Ovary (tissue), 9 donors: Measurements from ENCODE around the gene CEP350. TPM values are rescaled to one million over a fixed set of nuclear protein-coding genes. Genes with fewer than 3 reads are reported as not detected.

Source experiments
- DNase-seq, 5 donors: peaks; one replicate each; pipeline ENCODE4 v3.0.0-alpha.2; 2019 to 2020
- H3K27ac ChIP-seq, 2 donors: fragments of 200-600 bp; one replicate each; pipeline versions ENCODE4 v1.5.1 to v1.8.0; 2019 to 2022
- H3K27me3 ChIP-seq: fragments of 200-600 bp; one replicate; pipeline ENCODE4 v1.8.0; 2022
- H3K36me3 ChIP-seq: fragments of 200-600 bp; sonication (generic); one replicate; pipeline ENCODE4 v1.5.1; 2019
- H3K4me1 ChIP-seq: one replicate; pipeline ENCODE4 v1.8.1; 2013; ENCODE audit warnings: mild to moderate bottlenecking, moderate library complexity; ENCODE audit not compliant: insufficient read depth
- H3K4me3 ChIP-seq: fragments of 200-600 bp; sonication (generic); one replicate; pipeline ENCODE4 v1.5.1; 2017
- H3K9me3 ChIP-seq, 2 donors: fragments of 200-600 bp in 1 of 2; sonication (generic) in 1 of 2; one replicate each; pipeline versions ENCODE4 v1.5.1 to v1.8.1; 2013 to 2019; ENCODE audit warnings: mild to moderate bottlenecking in 1 of 2, moderate library complexity in 1 of 2
- EP300 ChIP-seq: sonication (generic); formaldehyde crosslinking; IDR thresholded peaks from one replicate; pipeline ENCODE4 v1.6.1; 2017; ENCODE audit warnings: antibody characterized with exemption
- POLR2A ChIP-seq: fragments of 450-650 bp; IDR thresholded peaks from one replicate; pipeline ENCODE4 v1.6.1; 2017; ENCODE audit warnings: antibody characterized with exemption, mild to moderate bottlenecking, moderate library complexity
- WGBS, 3 donors: extraction: QIAGEN DNeasy Blood & Tissue Kit in 1 of 3; methylation state at CpG; one replicate each; pipeline versions ENCODE4 v1.1.5 to v1.1.7; 2013 to 2017; 5-methylcytosine and 5-hydroxymethylcytosine counted together
- intact Hi-C, 4 donors: fragments of 100-400 bp; cut with DNase I; formaldehyde crosslinking; loops; one replicate each; pipeline versions ENCODE4 v1.11.0 to v1.15.1; 2022 to 2023
- polyA plus RNA-seq, 2 donors: library from polyadenylated mRNA; stranded (reverse); fragments of 200-250 nt in 1 of 2; fragments of 350-450 nt in 1 of 2; fragmentation: Illumina TruSeq in 1 of 2; extraction: RNeasy Lipid Tissue Mini Kit (QIAGEN cat#74804) in 1 of 2; gene quantifications; one replicate each; pipeline ENCODE4 v1.2.3, GENCODE V29; 2013 to 2014
- total RNA-seq, 7 donors: library from RNA; depleted of rRNA in 2 of 7; stranded (reverse); fragments of >200 nt in 2 of 7; fragmentation: NEBNext Ultra II Directional in 3 of 7; extraction: Animal tissue kit (Norgen Biotek cat#: 25700) in 3 of 7; gene quantifications; one replicate each; pipeline versions ENCODE4 v1.1.0 to v1.2.4, GENCODE V29; 2016 to 2023
- TF ChIP-seq, protein P1 (sequence below), 3 donors: fragments of 450-650 bp in 2 of 3; fragments of 200-600 bp in 1 of 3; IDR thresholded peaks; one replicate each; pipeline versions ENCODE4 v1.5.1 to v1.8.0; 2016 to 2022; ENCODE audit warnings: antibody characterized with exemption in 3 of 3, mild to moderate bottlenecking in 1 of 3
- donor health status: DM: no; HTN: no; CAD: no; lungs with moderate emphysema.
- donor health status: DM: no; HTN: no; CAD: no.
- donor health status: Bipolar disorder and iron deficiency.
- donor health status: DM: yes; HTN: yes; CAD: no.
- donor health status: DM: no; HTN: no; CAD: no.
- donor health status: DM: yes; HTN: yes; CAD: no.

Gene CEP350
- total and polyA plus RNA-seq, 9 donors = 7.9 to 69.4 (median 53.1) TPM

DNA sequence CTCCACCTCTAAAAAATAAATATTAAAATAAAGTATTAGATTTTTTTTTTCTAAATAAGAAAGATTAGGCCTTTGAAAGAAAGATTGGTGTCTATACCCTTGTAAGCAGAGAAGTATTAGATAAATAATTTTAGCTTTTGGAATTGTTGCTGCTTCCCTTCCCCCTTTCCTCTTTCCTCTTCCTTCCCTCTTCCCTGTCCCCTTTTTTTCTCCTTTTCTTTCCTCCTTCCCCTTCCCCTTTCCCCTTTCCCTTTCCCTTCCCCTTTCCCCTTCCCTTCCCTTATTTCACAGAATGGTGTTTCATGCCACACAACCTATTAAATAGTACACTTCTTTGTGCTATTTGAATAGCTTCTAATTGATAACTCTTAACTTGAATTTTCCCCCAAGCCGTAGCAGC lies 130.3 kb downstream of the CEP350 start:
- intact Hi-C loops = no loop called here
- H3K36me3 ChIP-seq = no peaks in the 10 kb centered on the region
- WGBS, 3 donors = 96 to 100% (median 97%) methylated on average over 1 of the region's 1 CpG

DNA sequence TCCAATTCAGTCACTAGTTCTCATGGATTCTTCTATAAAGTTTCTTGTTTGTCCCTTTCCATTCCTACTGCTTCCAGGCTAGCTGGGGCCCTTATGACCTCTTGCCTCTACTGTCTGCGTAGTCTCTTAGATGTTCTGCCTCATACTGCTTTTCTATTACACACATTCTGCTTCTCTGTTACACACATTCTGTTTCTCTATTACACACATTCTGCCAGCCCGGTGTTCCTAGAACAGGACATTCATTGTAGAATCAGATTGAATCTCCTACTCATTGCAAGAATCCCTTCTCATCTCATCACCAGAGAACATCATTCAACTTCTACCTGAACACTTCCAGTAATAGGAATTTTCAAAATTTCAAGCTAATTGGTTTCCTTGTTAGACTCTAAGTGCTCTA lies 130.7 kb downstream of the CEP350 start:
- TF ChIP-seq POLR2A = no peak
- TF ChIP-seq EP300 = no peak
- TF ChIP-seq, protein P1, sequence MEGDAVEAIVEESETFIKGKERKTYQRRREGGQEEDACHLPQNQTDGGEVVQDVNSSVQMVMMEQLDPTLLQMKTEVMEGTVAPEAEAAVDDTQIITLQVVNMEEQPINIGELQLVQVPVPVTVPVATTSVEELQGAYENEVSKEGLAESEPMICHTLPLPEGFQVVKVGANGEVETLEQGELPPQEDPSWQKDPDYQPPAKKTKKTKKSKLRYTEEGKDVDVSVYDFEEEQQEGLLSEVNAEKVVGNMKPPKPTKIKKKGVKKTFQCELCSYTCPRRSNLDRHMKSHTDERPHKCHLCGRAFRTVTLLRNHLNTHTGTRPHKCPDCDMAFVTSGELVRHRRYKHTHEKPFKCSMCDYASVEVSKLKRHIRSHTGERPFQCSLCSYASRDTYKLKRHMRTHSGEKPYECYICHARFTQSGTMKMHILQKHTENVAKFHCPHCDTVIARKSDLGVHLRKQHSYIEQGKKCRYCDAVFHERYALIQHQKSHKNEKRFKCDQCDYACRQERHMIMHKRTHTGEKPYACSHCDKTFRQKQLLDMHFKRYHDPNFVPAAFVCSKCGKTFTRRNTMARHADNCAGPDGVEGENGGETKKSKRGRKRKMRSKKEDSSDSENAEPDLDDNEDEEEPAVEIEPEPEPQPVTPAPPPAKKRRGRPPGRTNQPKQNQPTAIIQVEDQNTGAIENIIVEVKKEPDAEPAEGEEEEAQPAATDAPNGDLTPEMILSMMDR (IDR thresholded peaks at IDR 0.05) = no peak
- no peak overlapping the region for H3K27ac ChIP-seq
- H3K27me3 ChIP-seq = no peaks in the 10 kb centered on the region
- intact Hi-C loops = no loop called here
- no peaks in the 10 kb centered on the region for H3K9me3 ChIP-seq
- H3K36me3 ChIP-seq = no peaks in the 10 kb centered on the region
- DNase-seq = no peak
- H3K4me3 ChIP-seq = no peak overlapping the region
- H3K4me1 ChIP-seq = no peaks in the 10 kb centered on the region
- WGBS, 3 donors = 96 to 100% (median 98%) methylated on average over 2 of the region's 2 CpGs

More for the DNA sequence above, 130.3 kb downstream of the CEP350 start:
- no peak for TF ChIP-seq POLR2A
- no peak for TF ChIP-seq EP300
- TF ChIP-seq, protein P1 (IDR thresholded peaks at IDR 0.05) = no peak
- H3K27ac ChIP-seq = no peak overlapping the region
- no peaks in the 10 kb centered on the region for H3K27me3 ChIP-seq
- DNase-seq = no peak
- H3K4me1 ChIP-seq = no peaks in the 10 kb centered on the region
- no peak overlapping the region for H3K4me3 ChIP-seq
- H3K9me3 ChIP-seq = no peaks in the 10 kb centered on the region

DNA sequence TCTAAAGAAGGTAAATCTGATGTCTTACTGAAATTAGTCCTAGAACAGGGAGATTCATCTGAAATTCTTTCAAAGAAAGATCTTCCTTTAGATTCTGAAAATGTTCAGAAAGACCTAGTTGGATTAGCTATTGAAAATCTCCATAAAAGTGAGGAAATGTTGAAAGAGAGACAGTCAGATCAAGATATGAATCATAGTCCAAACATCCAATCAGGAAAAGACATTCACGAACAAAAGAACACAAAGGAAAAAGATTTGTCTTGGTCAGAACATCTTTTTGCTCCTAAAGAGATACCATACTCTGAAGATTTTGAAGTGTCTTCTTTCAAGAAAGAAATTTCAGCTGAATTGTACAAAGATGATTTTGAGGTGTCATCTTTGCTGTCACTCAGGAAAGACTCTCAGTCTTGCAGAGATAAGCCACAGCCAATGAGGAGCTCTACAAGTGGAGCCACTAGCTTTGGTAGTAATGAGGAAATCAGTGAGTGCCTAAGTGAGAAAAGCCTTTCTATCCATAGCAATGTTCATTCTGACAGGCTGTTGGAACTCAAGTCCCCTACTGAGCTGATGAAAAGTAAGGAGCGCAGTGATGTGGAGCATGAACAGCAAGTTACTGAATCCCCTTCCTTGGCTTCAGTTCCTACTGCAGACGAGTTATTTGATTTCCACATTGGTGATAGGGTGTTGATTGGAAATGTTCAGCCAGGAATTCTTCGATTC lies 138.5 kb downstream of the CEP350 start:
- no peak overlapping the region for H3K27ac ChIP-seq
- no peaks in the 10 kb centered on the region for H3K9me3 ChIP-seq
- no peaks in the 10 kb centered on the region for H3K4me1 ChIP-seq
- no peak overlapping the region for H3K4me3 ChIP-seq
- no peaks in the 10 kb centered on the region for H3K36me3 ChIP-seq
- no peak for DNase-seq
- intact Hi-C loops = no loop called here
- TF ChIP-seq, protein P1 (IDR thresholded peaks at IDR 0.05) = no peak
- no peak for TF ChIP-seq EP300
- TF ChIP-seq POLR2A = no peak
- H3K27me3 ChIP-seq = no peaks in the 10 kb centered on the region
- WGBS, 3 donors = 93 to 96% (median 93%) methylated on average over 4 of the region's 4 CpGs

DNA sequence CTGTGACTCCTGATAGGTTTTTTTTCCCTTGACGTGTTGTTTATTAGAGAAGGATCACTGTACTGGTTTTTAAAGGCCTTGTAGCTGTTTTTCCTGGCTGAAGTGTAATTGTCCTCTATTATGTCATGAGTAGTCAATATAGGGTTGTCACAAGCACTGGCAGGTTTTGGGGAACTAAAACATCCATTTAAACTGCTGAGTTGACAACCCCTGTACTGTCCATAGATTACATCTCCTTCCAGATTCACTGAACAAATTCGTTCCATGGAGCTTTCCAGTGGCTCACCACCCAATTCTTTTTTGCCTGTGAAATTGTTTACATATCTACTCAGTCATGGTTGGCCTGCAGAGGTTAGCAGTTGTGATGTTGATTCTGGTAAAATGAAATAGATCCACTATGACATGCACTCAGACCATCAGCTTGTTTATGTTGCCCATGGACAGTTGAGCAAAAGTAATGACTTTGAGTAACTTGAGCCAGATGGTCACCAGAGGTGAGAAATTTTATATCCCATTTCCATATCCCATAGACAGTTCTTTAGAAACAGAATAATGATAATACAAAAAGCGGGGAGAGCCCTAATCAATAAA lies 140.2 kb downstream of the CEP350 start:
- no peak for TF ChIP-seq POLR2A
- TF ChIP-seq EP300 = no peak
- TF ChIP-seq, protein P1 (IDR thresholded peaks at IDR 0.05) = no peak
- Histone ChIP-seq H3K4me1 (peaks cover 1% of the 10 kb centered on the region), H3K36me3 (no peaks in the 10 kb centered on the region), H3K4me3 (no peak overlapping the region), H3K27ac (no peak overlapping the region), H3K27me3 (no peaks in the 10 kb centered on the region), H3K9me3 (no peaks in the 10 kb centered on the region)
- WGBS, 3 donors = 89 to 95% (median 91%) methylated on average over 3 of the region's 3 CpGs
- intact Hi-C loops = no loop called here
- DNase-seq = no peak
